ENCODE data around the gene EYS.

EYS gene

GRCh38 chr6:64717281-64717680, 989.7 kb downstream of the EYS start:
- H3K4me1 Mint-ChIP-seq = no peaks in the 10 kb centered on the region

GRCh38 chr6:64715624-64716023, 991.4 kb downstream of the EYS start:
- H3K36me3 Mint-ChIP-seq = no peaks in the 10 kb centered on the region
- H3K27ac Mint-ChIP-seq = no peak overlapping the region
- H3K9me3 Mint-ChIP-seq = peaks cover 4 to 6% of the 10 kb centered on the region in 2 donors
- H3K27me3 Mint-ChIP-seq = no peaks in the 10 kb centered on the region
- ATAC-seq (replicated peaks) (no peak), DNase-seq (no peak)
- H3K4me3 Mint-ChIP-seq = no peak overlapping the region
- no peaks in the 10 kb centered on the region for H3K4me1 Mint-ChIP-seq

More at GRCh38 chr6:64717281-64717680, 989.7 kb downstream of the EYS start:
- no peak overlapping the region for H3K4me3 Mint-ChIP-seq
- no peaks in the 10 kb centered on the region for H3K27me3 Mint-ChIP-seq
- no peaks in the 10 kb centered on the region for H3K36me3 Mint-ChIP-seq
- peaks cover 4 to 5% of the 10 kb centered on the region in 2 donors for H3K9me3 Mint-ChIP-seq
- DNase-seq (no peak), ATAC-seq (replicated peaks) (no peak)
- H3K27ac Mint-ChIP-seq = no peak overlapping the region

- ATAC-seq (replicated peaks) (no peak), DNase-seq (no peak)
- Mint-ChIP-seq H3K27ac (no peak overlapping the region), H3K4me1 (no peaks in the 10 kb centered on the region), H3K36me3 (no peaks in the 10 kb centered on the region), H3K4me3 (no peak overlapping the region), H3K27me3 (no peaks in the 10 kb centered on the region), H3K9me3 (peaks cover 4 to 6% of the 10 kb centered on the region in 2 donors)
Observed at GRCh38 chr6:64714073-64714472, 993.0 kb downstream of the EYS start.

- Mint-ChIP-seq H3K36me3 (no peaks in the 10 kb centered on the region), H3K27ac (no peak overlapping the region), H3K4me3 (no peak overlapping the region), H3K4me1 (no peaks in the 10 kb centered on the region), H3K9me3 (peaks cover 4% of the 10 kb centered on the region in 2 donors), H3K27me3 (no peaks in the 10 kb centered on the region)
- ATAC-seq (replicated peaks) (no peak), DNase-seq (no peak)
Observed at GRCh38 chr6:64713175-64713574, 993.9 kb downstream of the EYS start.

DNA sequence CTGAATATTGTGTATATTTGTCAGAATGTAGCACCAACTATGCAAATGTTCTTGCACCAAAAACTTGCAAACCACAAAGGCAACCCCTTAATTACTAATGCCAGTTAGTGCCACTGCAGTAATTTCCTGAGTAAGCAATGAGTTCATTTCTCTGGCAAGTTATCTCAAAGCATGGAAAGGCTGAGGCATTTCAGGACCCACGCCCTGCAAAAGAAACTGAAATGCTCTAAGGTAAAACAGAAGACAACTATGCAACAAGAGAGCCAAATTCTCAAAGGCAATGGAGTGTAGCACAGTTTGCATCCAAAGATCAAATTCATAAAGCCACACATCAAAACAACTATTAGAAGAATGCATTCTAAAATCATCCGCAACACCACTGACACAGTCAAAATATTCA, 994.4 kb downstream of the EYS start:
- Mint-ChIP-seq H3K36me3 (no peaks in the 10 kb centered on the region), H3K27ac (no peak overlapping the region), H3K9me3 (peaks cover 4% of the 10 kb centered on the region in 2 donors), H3K27me3 (no peaks in the 10 kb centered on the region), H3K4me1 (no peaks in the 10 kb centered on the region), H3K4me3 (no peak overlapping the region)
- ATAC-seq (replicated peaks) (no peak), DNase-seq (no peak)

DNA sequence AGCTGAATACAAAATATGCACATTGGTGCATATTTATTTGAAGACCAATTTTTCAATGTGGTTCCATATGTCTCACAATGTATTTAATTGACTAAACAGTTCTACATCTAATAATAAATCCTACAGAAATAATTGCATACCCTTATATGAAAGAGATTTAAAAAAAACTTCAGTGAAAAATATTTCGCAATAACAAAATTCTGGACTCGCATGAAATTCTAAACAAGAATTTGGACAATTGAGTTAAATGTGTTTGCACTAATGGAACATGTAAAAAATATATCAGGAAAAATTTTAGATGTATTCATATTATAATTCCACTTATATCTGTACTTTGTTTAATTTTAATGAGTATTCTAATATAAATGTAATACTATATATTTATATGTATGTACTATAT, 1003.1 kb downstream of the EYS start:
- H3K27me3 Mint-ChIP-seq = no peaks in the 10 kb centered on the region

DNA sequence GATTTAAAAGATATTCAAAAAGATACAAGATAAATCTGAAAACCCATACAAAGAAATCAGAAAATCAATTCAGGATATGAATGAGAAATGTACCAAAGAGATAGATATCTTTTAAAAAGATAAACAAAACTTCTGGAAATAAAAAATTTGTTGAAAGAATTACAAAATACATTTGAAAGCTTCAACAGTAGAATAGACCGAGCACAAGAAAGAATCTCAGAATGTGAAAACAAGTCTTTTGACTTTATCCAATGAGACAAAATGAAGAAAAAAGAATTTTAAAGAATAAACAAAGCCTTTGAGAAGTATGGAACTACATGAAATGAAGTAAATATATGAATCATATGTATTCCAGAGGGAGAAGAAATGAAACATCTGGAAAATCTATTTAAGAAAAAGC, 1011.0 kb downstream of the EYS start:
- no peaks in the 10 kb centered on the region for H3K36me3 Mint-ChIP-seq
- ATAC-seq (replicated peaks) (no peak), DNase-seq (no peak)
- H3K27ac Mint-ChIP-seq = no peak overlapping the region
- peaks cover 0 to 9% of the 10 kb centered on the region in 2 donors for H3K9me3 Mint-ChIP-seq
- H3K4me3 Mint-ChIP-seq = no peak overlapping the region
- no peaks in the 10 kb centered on the region for H3K4me1 Mint-ChIP-seq
- H3K27me3 Mint-ChIP-seq = no peaks in the 10 kb centered on the region

More for the DNA sequence above, 1003.1 kb downstream of the EYS start:
- DNase-seq = no peak
- ATAC-seq (replicated peaks) = no peak
- Mint-ChIP-seq H3K27ac (no peak overlapping the region), H3K9me3 (peaks cover 0 to 12% of the 10 kb centered on the region in 2 donors), H3K36me3 (no peaks in the 10 kb centered on the region), H3K4me3 (no peak overlapping the region), H3K4me1 (no peaks in the 10 kb centered on the region)

- H3K27me3 Mint-ChIP-seq = no peaks in the 10 kb centered on the region
- H3K4me3 Mint-ChIP-seq = no peak overlapping the region
- no peaks in the 10 kb centered on the region for H3K4me1 Mint-ChIP-seq
- peaks cover 4 to 6% of the 10 kb centered on the region in 2 donors for H3K9me3 Mint-ChIP-seq
- H3K27ac Mint-ChIP-seq = no peak overlapping the region
- H3K36me3 Mint-ChIP-seq = no peaks in the 10 kb centered on the region
- DNase-seq (no peak), ATAC-seq (replicated peaks) (no peak)
Observed at GRCh38 chr6:64694356-64694755, 1012.7 kb downstream of the EYS start.

DNA sequence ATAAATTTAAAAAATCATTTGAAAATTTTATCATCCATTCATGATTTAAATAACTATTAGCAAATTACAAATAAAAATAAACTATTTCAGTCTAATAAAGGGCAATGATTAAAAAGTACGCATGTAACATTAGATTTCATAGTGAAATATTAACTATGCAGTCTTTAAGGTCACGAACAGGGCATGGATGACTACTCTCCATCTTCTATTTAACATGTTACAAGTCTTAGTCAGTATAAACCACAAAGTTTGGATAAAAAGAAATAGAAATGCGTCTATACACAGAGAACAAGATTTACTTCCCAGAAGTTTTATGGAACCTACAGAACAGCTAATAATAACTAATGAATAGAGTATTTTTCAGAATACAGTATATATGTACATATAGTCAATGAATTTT, 1016.0 kb downstream of the EYS start:
- Mint-ChIP-seq H3K36me3 (no peaks in the 10 kb centered on the region), H3K4me3 (no peak overlapping the region), H3K27me3 (no peaks in the 10 kb centered on the region), H3K9me3 (peaks cover 5 to 6% of the 10 kb centered on the region in 2 donors), H3K4me1 (no peaks in the 10 kb centered on the region), H3K27ac (no peak overlapping the region)
- ATAC-seq (replicated peaks) = no peak
- no peak for DNase-seq

DNA sequence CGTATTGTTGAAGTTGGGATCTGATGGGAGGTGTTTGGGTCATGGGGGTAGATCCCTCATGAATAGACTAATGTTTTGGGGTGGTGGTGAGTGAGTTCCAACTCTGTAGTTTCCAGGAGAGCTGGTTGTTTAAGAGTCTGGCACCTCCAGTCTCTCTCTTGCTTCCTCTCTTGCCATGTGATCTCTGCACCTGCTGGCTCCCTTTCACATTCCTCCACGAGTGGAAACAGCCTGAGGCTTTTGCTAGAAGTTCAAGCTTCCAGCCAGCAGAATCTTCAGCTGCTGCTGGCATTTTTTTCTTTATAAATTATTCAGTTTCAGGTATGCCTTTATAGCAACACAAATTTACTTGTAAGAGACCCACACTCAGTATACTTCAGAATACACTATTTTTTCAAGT, 1021.6 kb downstream of the EYS start:
- no peaks in the 10 kb centered on the region for H3K4me1 Mint-ChIP-seq
- ATAC-seq (replicated peaks) (no peak), DNase-seq (no peak)
- no peaks in the 10 kb centered on the region for H3K36me3 Mint-ChIP-seq
- H3K27me3 Mint-ChIP-seq = no peaks in the 10 kb centered on the region
- H3K27ac Mint-ChIP-seq = no peak overlapping the region
- no peak overlapping the region for H3K4me3 Mint-ChIP-seq
- H3K9me3 Mint-ChIP-seq = peaks cover 9 to 12% of the 10 kb centered on the region in 2 donors

GRCh38 chr6:64683682-64684081, 1023.3 kb downstream of the EYS start:
- DNase-seq = no peak
- H3K9me3 Mint-ChIP-seq = peaks cover 6 to 10% of the 10 kb centered on the region in 2 donors
- no peaks in the 10 kb centered on the region for H3K27me3 Mint-ChIP-seq
- H3K27ac Mint-ChIP-seq = no peak overlapping the region
- no peak overlapping the region for H3K4me3 Mint-ChIP-seq
- no peaks in the 10 kb centered on the region for H3K36me3 Mint-ChIP-seq
- H3K4me1 Mint-ChIP-seq = no peaks in the 10 kb centered on the region
- ATAC-seq (replicated peaks) = no peak

- H3K4me1 Mint-ChIP-seq = no peaks in the 10 kb centered on the region
- no peak overlapping the region for H3K27ac Mint-ChIP-seq
- H3K9me3 Mint-ChIP-seq = peaks cover 6 to 9% of the 10 kb centered on the region in 2 donors
- ATAC-seq (replicated peaks) (no peak), DNase-seq (no peak)
- H3K27me3 Mint-ChIP-seq = no peaks in the 10 kb centered on the region
- no peaks in the 10 kb centered on the region for H3K36me3 Mint-ChIP-seq
- no peak overlapping the region for H3K4me3 Mint-ChIP-seq
Observed at GRCh38 chr6:64681416-64682160, 1025.4 kb downstream of the EYS start.

GRCh38 chr6:64680446-64680845, 1026.6 kb downstream of the EYS start:
- ATAC-seq (replicated peaks) (no peak), DNase-seq (no peak)
- no peaks in the 10 kb centered on the region for H3K4me1 Mint-ChIP-seq
- H3K27ac Mint-ChIP-seq = no peak overlapping the region
- H3K9me3 Mint-ChIP-seq = peaks cover 6 to 9% of the 10 kb centered on the region in 2 donors
- no peaks in the 10 kb centered on the region for H3K27me3 Mint-ChIP-seq
- H3K36me3 Mint-ChIP-seq = no peaks in the 10 kb centered on the region
- no peak overlapping the region for H3K4me3 Mint-ChIP-seq

- peaks cover 6 to 9% of the 10 kb centered on the region in 2 donors for H3K9me3 Mint-ChIP-seq
- DNase-seq = no peak
- no peaks in the 10 kb centered on the region for H3K27me3 Mint-ChIP-seq
- no peaks in the 10 kb centered on the region for H3K4me1 Mint-ChIP-seq
- H3K27ac Mint-ChIP-seq = no peak overlapping the region
- no peak for ATAC-seq (replicated peaks)
- H3K4me3 Mint-ChIP-seq = no peak overlapping the region
- no peaks in the 10 kb centered on the region for H3K36me3 Mint-ChIP-seq
Observed at GRCh38 chr6:64679416-64679815, 1027.6 kb downstream of the EYS start.

- ATAC-seq (replicated peaks) = no peak
- Mint-ChIP-seq H3K4me1 (no peaks in the 10 kb centered on the region), H3K9me3 (peaks cover 0 to 3% of the 10 kb centered on the region in 2 donors), H3K27me3 (no peaks in the 10 kb centered on the region), H3K27ac (no peak overlapping the region), H3K4me3 (no peak overlapping the region), H3K36me3 (no peaks in the 10 kb centered on the region)
- no peak for DNase-seq
Observed at GRCh38 chr6:64672651-64673050, 1034.4 kb downstream of the EYS start.
